GM19193 (cell line): ENCODE measurements around the gene DHRS3.

ENCODE experiments used
- POLR2A ChIP-seq: IDR thresholded peaks from 4 replicates; pipeline ENCODE4 v1.6.1; 2011; ENCODE audit not compliant: insufficient read depth, insufficient read length; ENCODE audit errors: extremely low read depth

Gene DHRS3

DNA sequence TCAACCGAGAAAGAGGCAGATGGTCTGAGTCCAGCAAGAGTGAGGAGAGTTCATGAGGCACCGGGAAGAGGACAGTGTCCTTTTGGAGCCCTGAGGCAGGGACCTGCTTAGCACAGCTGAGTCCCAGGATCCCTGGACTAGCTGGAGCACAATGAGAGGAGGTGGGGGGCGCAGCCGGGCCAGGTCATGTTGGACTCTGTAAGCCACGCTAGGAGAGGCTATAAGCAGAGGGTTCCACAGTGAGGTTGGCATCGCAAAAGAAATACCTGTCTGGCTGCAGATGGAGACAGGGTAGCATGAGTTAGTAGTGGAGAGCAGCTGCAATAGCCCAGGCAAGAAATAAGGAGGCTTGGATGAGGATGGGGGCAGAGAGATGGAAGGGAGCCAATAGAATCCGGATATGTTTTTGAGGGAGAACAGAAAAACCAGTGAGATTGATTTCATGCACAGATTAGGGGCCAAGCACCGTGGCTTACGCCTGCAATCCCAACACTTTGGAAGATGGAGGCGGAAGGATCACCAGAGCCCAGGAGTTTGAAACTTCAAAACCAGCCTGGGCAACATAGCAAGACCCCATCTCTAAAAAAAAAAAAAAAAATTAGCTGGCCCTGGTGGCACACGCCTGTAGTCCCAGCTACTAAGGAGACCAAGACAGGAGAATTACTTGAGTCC is 98.2 kb downstream of the DHRS3 start:
- no peak for TF ChIP-seq POLR2A

DNA sequence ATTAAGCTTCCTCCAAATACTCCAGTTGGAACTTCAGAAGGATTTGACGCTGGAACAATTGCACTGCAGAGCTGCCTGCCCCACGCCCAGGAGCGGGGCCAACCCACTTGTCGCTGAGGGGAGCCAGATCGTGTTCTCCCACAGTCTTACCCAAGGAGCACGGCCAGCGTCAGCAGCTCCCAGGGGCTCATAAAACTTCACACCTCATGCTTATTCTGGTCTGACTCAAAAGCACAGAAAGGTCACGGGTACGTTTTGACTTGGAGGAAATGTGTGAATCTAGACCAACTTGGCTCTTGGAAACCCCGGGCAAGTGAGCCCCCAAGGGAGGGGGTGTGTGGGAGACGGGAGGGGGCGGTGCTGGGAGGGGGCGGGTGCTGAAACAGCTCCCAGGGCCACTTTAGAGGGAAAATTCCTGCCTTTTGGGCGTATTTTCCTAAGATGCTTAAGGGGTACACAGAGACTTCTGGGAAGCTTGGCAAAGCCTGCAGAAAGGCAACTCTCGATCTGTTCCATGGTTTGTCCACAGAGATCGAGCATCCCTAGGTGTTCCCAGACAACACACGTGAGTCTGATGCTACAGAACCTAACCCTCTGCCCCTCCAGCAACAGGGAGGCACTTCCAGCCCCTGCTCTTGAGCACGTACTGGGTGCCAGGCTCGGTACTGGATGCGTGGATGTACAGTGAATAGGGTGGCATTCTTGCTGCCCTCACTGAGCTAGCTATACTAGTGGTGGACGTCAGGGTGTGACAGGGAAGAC is 98.9 kb downstream of the DHRS3 start:
- no peak for TF ChIP-seq POLR2A
